Thyroid gland (tissue), 4 donors: ENCODE results near the gene MSL3.

Experiments
- CTCF ChIP-seq, 6 experiments: fragments of 200-600 bp in 3 of 6; fragments of 450-650 bp in 3 of 6; sonication (generic) in 3 of 6; IDR thresholded peaks; one replicate each; pipeline ENCODE4 v1.5.1; 2016 to 2019; ENCODE audit warnings: antibody characterized with exemption in 6 of 6, mild to moderate bottlenecking in 2 of 6, inconsistent platforms in 1 of 6, moderate library complexity in 1 of 6
- POLR2A ChIP-seq, 2 donors: fragments of 450-650 bp; IDR thresholded peaks; one replicate each; pipeline ENCODE4 v1.6.1; 2017; ENCODE audit warnings: antibody characterized with exemption in 2 of 2, mild to moderate bottlenecking in 2 of 2, moderate library complexity in 1 of 2

DNA sequence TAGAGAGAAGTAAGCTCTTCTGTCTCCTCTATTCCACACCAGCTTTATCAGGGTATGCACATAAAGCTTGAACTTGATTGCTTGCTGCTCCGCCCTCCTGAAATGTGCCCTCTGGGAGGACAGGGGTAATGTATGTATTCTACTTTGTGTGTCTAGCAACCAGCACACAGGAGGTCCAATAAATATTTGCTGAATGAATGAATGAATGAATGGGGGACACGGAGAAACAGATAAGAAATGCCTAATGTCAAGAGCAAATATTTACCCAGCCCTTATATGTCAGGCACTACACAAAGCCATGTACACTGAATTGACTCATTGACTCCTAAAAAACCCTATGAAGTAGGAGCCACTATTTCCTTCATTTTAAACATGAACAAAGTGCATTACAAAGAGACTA is 2.3 kb upstream of the MSL3 start:
- no peak for TF ChIP-seq POLR2A (IDR thresholded peaks at IDR 0.05)
- no peak for TF ChIP-seq CTCF (IDR thresholded peaks at IDR 0.05)
